Stimulated activated CD4-positive, alpha-beta T cell treated with anti-CD3 and anti-CD28 coated beads, Interleukin-15, amount 100 ng/mL, for 1 hour (primary cell): ENCODE data around the gene TANC1.
A peak's percentile ranks its signal among the peaks of the same experiment; 100 is the strongest.

Experiments
- DNase-seq, 2 donors: peaks; one replicate each; pipeline ENCODE4 v3.0.0-alpha.2; 2020; ENCODE audit warnings: low read depth in 1 of 2, low spot score in 1 of 2

The TANC1 gene

DNA sequence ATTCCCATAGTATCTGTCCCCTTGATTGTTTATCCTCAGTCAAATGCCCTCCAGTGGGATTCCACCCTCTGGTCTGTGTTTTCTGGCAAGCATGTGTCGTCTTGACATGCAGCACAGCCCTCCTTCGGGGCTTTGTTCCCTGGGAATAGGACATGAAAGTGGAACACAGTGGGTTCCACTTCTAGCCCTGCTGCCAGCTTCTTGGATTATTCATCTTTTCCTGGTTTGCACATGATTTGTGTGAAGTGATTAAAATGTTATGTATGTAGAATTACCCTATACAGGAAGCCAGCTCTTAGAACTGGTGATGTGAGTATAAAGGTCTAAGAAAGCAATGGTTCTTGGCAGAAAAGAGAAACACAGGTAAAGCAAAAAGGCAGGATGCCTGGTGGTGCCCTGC is 142.3 kb downstream of the TANC1 start:
- no peak for DNase-seq

DNA sequence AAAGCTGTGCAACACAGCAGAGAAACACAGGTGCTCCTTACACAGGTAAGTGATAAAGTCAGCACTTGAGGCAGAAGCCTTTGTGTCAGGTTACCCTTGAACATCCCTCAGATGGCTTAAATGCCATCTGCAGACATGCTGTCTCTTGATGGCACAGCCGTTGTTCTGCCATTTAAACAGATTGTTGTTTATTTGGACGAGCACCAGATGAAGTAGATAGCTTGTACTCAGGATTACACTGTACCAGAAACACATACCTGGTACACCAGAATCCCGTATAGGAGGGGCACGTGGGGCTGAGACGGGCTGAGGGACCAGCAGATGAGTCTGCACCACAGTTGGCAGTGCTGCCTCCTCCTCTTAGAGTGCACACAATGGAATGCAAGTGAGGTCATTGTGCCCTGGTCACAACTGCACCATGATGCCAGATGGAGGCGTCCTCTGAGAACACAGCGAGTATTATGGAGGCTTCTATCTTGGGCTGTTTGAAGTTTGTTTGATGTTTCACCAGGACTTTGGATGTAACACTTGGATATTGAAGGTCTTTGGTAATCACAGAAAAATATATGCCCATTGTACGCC is 143.0 kb downstream of the TANC1 start:
- DNase-seq = no peak

DNA sequence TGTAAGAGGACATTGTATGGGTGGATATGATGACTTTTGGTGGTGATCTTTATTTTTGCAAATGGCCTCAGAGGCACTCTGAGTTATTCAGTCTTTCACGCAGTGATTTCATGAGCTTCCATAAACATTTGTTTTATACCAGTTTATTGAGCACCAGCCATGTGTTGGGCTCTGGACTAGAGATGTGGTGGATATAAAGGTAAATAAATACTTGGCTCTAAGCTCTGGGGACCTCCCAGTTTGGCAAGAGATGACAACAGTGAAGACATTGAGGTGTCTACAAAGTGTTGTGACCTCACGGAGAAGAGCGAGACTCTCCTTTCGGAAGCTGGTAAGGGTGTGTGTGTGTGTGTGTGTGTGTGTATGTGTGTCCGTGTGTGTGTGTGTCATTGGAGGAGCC is 146.4 kb downstream of the TANC1 start:
- DNase-seq = no peak

DNA sequence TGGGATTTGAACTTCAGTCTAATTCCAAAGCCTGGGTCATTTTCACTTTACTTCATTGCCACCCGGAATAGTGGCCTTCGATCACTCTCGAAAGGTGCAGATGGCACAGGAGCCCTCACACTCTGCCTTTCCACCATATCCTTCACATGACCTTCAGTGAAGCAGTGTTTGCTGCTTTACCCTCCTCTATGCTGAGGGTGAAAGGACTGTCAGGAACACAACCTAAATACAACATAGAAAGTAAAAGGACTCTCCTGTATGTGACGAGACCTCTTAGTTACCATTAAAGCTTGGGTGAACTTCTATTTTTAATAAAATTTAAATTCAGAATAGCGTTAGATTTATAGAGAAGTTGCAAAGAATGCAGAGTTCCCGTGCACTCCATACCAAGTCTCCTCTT is 148.5 kb downstream of the TANC1 start:
- no peak for DNase-seq

DNA sequence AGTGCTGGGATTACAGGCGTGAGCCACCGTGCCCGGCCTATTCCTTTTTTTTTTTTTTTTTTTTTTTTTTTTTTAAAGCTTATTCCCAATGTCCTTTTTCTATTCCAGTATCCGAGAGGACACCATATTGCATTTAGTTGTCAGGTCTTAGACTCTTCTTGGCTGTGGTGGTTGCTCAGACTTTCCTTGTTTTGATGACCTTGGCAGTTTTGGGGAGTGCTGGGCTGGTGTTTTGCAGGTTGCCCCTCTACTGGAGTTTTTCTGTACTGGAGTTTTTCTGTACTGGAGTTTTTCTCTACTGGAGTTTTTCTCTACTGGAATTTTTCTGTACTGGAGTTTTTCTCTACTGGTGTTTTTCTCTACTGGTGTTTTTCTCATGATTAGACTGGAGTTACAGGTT is 149.2 kb downstream of the TANC1 start:
- DNase-seq = no peak

DNA sequence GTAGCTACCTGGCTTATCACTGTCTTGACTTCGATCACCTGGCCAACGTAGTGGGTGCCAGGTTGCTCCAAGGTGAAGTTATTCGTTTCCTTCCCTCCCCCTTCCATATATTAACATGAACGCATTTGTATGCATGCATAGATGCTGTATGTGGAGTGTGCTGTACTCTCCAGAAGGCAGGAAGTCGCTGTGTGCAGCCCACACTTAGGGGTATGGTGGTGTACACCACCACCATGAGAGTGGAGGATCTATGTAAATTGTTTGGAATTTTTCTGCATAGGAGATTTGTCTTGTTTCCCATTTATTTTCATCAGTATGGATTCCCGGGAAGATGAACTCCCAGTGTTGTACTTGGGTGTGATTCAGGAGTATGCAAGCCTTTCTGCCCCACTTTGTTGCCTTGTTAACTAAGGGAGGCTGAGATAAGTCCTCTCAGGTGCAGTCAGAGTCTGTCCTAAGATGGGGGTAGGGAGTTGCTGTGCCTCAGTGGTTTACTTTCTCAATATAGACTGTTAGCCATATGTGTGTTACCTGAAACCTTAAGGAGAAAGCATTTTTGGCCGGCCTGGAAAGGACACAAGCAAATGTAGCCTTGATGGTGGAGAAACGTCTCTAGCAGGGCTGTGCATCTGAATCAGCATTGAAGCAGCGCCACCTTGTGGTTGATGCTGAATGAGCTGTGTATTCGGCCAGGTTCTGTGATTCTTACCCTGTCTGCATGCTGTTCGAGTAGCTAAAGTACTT is 149.8 kb downstream of the TANC1 start:
- DNase-seq = peak; percentile 36 to 66

DNA sequence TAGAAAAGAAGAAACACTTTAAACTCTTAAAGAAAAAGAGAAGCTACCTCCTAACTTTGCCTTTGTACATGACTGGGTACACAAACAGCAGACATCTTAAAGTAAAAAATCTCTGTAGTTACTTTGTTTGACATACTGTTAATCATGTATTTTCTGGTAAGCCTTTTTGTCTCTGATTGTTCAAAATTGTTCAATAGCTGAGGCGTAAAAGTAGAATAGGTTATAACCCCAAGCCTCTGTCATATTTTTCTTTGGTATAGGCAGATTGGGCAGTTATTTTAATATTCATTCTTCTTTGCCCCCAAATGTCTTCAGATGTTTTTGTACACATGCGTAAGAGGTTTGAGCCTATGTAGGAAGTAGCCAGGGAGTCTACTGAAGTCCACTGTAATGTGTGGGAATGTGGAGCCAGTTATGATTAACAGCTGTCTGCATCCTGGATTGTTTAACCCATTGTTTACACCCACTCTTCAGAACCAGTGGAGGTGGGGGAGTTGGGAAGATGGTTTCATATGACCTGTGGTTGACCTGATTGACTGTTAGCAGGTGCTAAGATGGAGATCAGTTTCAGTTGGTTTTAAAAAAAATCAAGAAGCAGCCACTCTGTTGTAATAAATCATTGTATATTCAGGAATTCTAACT is 150.5 kb downstream of the TANC1 start:
- no peak for DNase-seq

DNA sequence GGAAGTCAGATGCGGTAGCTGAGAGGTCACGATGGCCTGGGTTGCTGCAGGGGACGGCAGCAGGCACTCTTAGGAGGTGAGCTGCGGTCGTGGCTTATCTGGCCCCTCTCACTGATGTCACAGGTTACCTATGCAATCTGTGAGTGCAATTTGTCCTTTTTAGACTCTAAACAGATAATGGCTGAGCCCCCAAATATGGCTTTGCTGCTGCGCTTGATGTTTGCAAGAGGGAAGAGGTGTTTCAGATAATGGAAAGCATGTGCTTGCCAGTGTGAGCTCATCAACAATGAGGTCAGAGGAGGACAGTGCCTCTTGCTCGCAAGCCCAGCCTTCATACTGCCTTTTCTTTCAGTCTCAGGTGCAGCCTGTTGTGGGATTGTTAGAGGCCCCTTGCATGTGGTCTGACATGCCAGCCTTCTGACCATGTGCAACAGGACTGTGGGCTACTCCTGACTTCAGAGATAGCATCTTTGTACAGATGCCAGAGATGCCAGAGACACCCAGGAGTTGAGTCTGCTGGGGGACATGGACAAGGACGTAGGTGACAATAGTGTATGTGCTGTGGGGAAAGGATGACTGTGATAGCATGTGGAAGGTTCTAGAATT is 151.3 kb downstream of the TANC1 start:
- no peak for DNase-seq

DNA sequence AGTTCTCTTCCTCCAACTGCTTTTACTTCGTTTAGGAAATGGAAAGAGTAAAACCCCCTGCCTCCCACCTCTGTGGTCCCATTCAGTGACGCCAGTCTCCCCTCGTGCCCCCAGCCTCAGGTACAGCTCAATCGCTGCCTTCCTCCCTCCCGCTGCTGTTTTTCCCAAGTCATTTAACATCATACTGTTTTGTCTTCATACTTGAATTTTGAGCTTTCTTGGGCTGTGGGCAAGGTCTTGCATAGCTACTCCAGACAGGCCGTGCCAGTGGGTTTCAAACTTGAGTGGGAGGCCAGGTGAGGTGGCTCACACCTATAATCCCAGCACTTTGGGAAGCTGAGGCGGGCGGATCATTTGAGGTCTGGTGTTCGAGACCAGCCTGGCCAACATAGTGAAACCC is 155.3 kb downstream of the TANC1 start:
- no peak for DNase-seq

DNA sequence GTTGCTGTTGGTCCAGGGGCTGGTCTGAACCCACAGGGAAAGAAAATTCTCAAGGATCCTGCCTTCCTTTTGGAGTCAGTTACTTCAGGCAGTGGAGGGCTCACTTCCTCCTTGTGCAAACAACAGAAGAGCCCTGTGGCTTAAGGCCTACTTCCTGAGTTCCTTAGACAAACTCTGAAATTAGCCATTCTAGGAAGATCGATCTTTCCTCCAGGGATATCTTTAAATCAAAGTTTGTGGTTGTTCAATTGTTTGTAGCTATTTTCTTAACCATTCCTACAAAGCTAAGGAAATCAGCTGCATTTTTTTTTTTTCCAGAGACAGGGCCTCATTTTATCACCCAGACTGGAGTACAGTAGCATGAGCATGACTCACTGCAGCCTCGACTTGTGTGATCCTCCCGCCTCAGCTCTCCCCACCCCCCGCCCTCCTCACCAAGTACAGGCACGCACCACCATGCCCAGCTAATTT is 156.0 kb downstream of the TANC1 start:
- DNase-seq = no peak

DNA sequence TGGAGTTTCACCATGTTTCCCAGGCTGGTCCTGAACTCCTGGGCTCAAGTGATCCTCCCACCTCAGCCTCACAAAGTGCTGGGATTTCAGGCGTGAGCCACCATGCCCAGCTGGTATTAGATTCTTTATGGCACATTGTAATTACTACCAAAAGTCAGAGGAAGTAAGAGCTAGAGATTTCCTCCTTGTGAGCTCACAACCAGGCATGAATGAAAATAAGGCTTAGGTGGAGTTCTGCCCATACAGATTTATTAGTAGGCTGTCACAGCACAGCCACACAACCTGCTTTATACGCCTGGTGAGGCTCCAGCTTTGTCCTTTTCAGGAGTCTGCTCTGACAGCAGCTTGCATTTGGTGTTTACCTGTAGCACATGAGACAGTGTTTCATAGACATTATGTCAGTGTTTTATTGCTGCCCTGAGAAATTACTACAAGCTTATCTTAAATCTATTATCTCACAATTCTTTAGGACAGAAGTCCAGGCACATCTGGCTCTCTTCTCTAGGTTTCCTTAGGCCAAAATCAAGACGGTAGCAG is 156.6 kb downstream of the TANC1 start:
- DNase-seq = no peak

DNA sequence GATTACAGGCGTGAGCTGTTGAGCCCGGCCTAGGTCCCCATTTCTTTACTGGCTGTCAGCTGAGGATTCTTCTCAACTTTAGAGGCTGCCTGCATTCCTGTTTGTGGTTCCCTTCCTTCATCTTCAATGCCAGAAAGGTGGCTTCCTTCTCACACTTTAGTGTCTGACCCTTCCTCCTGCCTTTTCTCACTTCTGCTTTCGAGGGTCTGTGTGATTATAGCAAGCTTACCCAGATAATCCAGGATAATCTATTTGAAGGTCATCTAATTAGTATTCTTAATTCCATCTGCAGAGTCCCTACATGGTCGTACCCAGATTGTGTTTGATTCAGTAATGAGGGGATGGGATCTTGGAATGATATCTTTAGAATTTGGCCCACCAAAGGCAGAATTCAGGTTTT is 157.4 kb downstream of the TANC1 start:
- DNase-seq = no peak

DNA sequence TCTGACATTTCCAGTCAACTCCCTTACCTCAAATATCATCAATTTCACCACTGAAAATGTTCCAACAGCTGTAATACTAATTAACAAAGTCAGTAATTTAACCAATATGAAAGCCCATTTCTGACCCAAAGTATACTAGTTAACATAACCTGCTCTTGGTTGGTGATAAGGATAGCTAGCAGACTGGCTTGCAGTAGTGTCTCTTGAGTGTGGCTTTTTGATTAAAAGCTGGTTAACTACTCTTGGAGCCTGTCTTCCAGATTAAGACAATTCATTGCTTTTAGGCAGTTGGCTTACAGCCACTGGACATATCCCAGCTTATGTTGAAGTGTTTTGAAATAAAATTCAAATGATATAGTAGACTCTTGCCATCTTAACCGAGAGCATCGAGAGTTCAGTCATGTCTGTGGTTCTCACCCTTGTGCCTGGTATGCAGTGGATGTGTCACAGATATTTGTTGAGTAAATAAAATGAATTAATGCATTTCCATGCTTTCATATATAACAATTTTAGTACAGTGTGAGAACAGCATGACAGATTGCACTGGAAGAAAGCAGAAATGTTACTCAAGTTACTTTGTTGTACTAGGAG is 158.1 kb downstream of the TANC1 start:
- no peak for DNase-seq

DNA sequence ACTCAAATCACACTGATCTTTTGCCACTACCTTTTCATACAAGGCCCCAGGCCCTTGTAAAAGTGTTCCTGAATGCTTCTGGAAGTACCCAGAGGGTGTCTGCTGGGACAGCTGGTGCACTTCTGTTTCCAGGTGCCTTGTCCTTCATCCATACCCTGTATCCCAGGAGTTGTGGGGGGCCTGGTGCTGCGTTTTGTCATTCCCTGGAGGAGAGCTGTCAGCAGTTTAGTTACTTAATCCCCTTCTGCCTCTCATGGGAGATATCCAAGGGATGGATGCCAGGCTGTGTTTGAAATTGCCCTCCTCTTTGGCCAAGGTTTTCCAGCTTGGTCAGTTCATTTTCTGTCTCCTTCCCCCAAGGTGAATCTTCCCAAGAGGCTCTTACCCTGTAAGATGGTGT is 159.8 kb downstream of the TANC1 start:
- no peak for DNase-seq

DNA sequence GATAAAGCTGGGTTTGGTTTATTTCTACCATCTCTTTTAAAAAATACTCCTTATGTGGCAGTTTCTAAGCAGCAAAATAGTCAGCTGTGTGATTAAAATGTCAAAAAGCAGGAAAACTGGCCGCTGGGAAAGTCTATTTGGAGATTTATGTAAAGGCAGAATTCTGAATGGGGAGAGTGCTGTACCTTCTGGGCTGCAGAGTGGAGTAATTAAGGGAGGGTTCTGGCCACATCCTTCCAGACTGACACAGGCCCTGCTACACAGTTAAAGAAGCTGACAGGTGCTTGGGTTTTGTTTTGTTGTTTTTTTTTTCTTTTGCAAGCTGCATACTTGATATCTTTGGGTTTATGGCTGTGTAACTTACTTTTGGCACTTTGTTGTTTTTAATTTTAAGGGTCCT is 160.8 kb downstream of the TANC1 start:
- no peak for DNase-seq

DNA sequence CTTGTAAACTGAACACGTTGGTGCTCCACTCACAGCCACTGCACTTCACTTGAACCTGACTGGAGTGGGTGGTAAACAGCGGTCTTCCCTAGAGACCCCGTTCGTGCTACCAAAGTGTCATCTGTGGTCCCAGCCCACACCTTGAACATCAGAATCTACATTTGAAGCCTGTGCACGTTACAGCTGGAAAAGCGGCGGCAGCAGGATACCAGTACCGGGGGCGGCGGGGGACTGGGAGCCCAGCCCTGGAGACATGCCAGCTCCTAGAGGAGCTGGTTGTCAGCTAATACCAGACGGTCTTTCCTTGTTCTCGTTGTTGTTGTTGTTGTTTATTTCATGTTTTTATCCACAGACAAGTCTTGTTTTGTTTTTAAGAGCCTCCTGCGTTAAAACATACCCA is 161.4 kb downstream of the TANC1 start:
- DNase-seq = no peak

DNA sequence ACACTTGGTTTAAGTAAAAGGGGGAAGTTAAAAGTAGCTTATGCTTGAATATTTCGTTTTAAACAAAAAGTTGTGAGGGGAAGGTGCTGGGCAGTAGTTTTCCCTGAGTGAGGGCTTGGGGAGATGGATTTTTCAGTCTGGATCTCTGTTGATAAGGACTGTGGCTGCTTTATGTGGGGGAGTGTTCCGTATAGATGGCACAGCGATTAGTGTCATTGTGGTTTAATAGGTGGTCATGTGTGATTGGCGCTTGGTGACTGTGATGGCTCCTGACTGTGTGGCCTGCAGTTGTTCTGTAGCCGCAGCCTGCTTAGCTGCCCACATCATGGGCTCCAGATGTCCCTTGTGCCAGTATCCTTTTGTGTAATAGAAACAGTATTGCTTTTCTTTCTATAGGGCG is 161.9 kb downstream of the TANC1 start:
- no peak for DNase-seq

DNA sequence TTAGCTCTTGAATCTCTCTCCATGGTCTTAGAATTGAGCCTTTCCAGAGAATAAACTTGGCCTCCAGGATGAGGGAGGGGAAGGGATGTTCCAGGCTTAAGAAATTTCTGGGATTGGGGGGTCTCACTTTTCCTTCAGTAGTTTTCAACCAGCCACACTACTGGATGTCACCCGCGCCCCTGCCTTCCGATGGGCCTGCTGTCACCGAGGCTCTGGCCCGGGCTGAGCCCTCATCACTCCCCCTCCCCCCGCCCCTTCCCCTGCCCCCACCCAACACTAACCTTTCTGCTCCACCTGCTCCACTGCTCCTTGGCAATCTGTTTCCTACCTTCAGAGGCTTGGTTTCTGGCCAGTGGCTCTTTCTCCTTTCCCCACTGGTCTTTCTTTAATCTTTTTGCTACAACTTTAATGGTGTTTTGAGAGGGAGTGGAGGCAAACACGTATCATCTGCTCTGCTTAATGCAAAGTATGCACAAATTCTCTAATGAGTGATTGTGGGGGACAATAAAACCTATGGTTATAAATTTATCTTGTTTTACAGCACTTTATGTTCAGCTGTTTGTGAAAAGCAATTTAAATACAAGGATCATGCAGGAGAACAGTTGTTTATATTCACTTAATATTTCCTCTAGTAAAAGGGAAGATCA is 162.9 kb downstream of the TANC1 start:
- no peak for DNase-seq

DNA sequence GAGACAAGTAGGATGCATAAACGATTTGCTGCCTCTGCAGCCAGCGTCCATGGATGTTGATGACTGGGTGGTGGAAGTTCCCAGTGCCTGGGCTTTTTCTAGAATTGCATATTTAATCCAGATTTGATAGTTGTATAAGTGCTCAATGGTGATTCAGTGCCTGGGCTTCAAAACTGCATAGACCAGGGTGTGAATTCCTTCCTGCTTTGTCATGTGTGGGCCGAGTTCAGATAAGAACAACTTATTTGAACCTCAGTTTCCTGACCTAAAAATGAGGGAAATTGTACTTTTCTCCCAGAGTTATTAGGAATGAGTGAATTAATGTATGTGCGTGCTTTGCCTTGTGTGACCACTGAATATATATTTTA is 163.5 kb downstream of the TANC1 start:
- DNase-seq = no peak

DNA sequence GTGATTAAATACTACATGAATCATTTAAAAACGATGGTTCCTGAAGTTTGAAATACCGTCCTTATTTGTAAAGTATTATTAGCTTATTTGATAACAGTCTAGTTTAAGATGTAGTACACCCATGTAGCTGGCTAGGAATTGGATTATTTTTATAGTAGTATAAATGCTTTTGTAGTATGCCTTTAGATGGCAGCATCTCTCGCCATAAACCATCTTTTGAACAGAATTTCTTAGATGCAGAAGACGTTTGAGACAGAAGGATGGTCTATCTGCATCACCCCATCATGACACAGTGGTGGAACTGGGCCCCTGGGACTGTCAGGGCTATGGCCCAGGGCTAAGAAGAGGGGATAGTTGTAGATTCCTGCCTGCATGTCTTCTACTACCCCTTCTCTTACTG is 165.4 kb downstream of the TANC1 start:
- DNase-seq = no peak

DNA sequence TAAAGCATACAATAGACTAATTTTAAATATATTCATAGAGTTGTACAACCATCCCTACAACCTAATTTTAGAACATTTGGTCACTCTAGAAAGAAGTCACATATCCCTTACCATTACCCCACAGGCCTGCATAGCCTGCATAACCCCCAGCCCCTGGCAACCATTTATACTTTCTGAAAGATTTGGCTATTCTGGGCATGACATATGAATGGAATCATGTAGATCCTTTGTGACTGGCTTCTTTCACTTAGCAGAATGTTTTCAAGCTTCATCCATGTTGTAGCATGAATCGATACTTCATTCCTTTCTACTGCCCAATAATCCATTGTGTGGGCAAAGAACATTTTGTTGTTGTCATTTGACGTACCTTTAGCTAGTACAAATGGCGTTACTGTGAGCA is 166.5 kb downstream of the TANC1 start:
- DNase-seq = no peak
